Cerebellar cortex (tissue), 1 donor: ENCODE results near the gene ASB9.
"Not testable (repeated sequence)": the region's sequence is repeated elsewhere in the genome, so short reads cannot be mapped to it uniquely, and the experiment has no call there.

ENCODE experiments used
- DNase-seq: peaks from one replicate; pipeline ENCODE4 v3.0.0-alpha.2; 2015; ENCODE audit warnings: low spot score

ASB9 gene

GRCh38 chrX:15269618-15270521 is at the start of gene ASB9:
TSS of gene ASB9 (minus strand) at chrX:15270083. CDS start at chrX:15269874, 209 bp downstream.
- no peak for DNase-seq

- DNase-seq, result no peak
Measured at GRCh38 chrX:15319075-15319474, 49.2 kb upstream of the ASB9 start.

- DNase-seq, result no peak
Measured at GRCh38 chrX:15315509-15315908, 45.6 kb upstream of the ASB9 start, which contains the start of gene ASB11. TSS of gene ASB11 (minus strand) at chrX:15315640. CDS start at chrX:15315605, 35 bp downstream.

- no peak for DNase-seq
Measured at GRCh38 chrX:15314472-15314871, 44.6 kb upstream of the ASB9 start.

GRCh38 chrX:15311119-15311518 is 41.2 kb upstream of the ASB9 start:
- DNase-seq, result no peak

GRCh38 chrX:15310117-15310516 is 40.2 kb upstream of the ASB9 start:
- DNase-seq, result peak; percentile 7

- DNase-seq, result not testable (repeated sequence)
Measured at GRCh38 chrX:15305899-15306298, 36.0 kb upstream of the ASB9 start.

- no peak for DNase-seq
Measured at GRCh38 chrX:15301924-15302323, 32.0 kb upstream of the ASB9 start.

- DNase-seq, result peak; percentile 33
Measured at GRCh38 chrX:15299941-15300851, 30.3 kb upstream of the ASB9 start.

- DNase-seq, result no peak
Measured at GRCh38 chrX:15298780-15299179, 28.9 kb upstream of the ASB9 start.

- no peak for DNase-seq
Measured at GRCh38 chrX:15298201-15298600, 28.3 kb upstream of the ASB9 start.

GRCh38 chrX:15293451-15293850 is 23.6 kb upstream of the ASB9 start:
- no peak for DNase-seq

GRCh38 chrX:15292861-15293260 is 23.0 kb upstream of the ASB9 start:
- DNase-seq, result no peak

GRCh38 chrX:15277604-15278003 is 7.7 kb upstream of the ASB9 start:
- DNase-seq, result no peak

- no peak for DNase-seq
Measured at GRCh38 chrX:15274946-15275345, 5.1 kb upstream of the ASB9 start.

GRCh38 chrX:15273275-15273674 is 3.4 kb upstream of the ASB9 start:
- DNase-seq, result not testable (repeated sequence)

GRCh38 chrX:15271757-15272156 is 1.9 kb upstream of the ASB9 start:
- DNase-seq, result no peak

- DNase-seq, result no peak
Measured at GRCh38 chrX:15269120-15269519, 763 bp downstream of the ASB9 start.

- DNase-seq, result no peak
Measured at GRCh38 chrX:15254852-15255251, 15.0 kb downstream of the ASB9 start.

GRCh38 chrX:15245896-15246295 is 24.0 kb downstream of the ASB9 start:
- no peak for DNase-seq

GRCh38 chrX:15244421-15244820 is 25.5 kb downstream of the ASB9 start:
- DNase-seq, result no peak

- DNase-seq, result peak; percentile 74
Measured at GRCh38 chrX:15242899-15243555, 26.9 kb downstream of the ASB9 start.
